HL-60/S4 (cell line): ENCODE measurements around the gene CROT.
"Not testable (repeated sequence)": the region's sequence is repeated elsewhere in the genome, so short reads cannot be mapped to it uniquely, and the experiment has no call there.

ENCODE experiments used
- in situ Hi-C: fragments of 300-500 bp; cut with MboI; formaldehyde crosslinking; loops from 2 replicates; pipeline ENCODE4 v1.14.3; 2022; ENCODE audit warnings: low sequenced_read_pairs

Gene CROT

DNA sequence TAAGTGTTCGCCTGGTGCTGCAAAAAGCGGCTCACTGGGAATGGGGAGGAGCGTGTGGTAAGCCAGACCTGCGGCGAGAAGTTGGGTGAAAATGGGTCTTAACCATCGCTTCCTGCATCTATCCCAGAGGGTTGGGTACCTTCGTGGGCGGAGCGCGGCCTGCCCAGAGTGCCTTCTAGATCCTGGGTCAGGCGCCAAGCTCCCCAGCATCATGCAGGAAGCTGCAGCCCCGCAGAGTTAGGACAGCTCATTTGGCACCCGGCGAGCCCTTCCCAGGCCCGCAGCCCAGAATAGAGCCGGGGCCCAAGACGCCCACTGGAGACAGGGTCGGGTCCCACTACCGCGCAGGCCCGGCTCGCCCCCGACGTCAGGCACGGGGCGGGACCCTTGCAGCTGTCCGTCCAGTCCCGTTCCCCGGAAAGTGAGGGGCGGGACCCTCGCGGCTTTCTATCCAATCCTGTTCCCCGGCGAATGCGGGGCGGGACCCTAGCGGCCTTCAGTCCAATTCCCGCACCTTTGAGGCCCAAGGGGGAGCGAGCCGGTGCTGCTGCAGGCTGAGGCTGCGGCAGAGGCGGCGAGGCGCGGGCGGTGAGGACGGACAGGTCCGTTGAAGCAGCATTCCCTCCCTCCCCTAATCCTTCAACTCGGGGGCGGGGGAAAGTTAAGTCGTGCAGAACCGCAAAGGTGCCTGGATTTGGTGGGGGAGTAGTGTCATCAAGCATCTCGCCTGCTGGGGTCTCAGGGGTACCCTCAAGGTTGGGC, at the start of gene CROT:
Gene CROT (plus strand): TSS at position 499 of the 762 bp plus-strand sequence. CDS start 3,405 bp downstream, outside the sequence.
- in situ Hi-C loops, result no loop called here

GRCh38 chr7:87300756-87301155, 44.7 kb upstream of the CROT start:
- in situ Hi-C loops, result no loop called here

DNA sequence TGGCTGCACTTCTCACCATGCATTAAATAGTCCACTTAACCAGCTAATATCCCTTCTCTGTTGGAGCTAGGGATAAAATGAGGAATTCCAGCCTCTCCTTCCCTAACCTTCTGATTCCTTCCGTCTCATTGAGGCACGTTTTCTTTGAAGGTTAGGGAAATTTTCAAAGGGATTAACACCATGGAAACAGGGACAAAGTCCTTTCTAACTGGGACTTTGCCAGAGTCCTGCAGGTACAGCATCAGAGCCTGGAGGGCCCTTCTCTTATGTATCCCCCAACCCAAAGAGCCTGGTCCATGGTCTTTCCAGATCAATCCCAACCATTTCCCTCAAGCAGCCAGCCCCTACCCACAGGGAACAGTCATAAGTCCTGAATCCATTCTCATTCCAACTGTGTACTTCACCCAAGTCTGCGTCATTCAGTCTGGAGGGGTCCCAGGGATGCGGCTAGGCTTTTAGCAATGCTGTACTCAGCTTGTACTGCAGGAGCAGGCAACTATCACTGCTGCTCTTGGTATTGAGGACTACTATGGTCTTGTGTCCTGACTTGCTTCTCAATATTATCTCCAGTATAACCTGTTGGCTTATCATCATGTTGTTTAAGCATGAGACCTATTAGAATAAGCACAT, 34.6 kb upstream of the CROT start:
- in situ Hi-C loops, result no loop called here

GRCh38 chr7:87312215-87312865, 33.1 kb upstream of the CROT start:
- in situ Hi-C loops, result no loop called here

DNA sequence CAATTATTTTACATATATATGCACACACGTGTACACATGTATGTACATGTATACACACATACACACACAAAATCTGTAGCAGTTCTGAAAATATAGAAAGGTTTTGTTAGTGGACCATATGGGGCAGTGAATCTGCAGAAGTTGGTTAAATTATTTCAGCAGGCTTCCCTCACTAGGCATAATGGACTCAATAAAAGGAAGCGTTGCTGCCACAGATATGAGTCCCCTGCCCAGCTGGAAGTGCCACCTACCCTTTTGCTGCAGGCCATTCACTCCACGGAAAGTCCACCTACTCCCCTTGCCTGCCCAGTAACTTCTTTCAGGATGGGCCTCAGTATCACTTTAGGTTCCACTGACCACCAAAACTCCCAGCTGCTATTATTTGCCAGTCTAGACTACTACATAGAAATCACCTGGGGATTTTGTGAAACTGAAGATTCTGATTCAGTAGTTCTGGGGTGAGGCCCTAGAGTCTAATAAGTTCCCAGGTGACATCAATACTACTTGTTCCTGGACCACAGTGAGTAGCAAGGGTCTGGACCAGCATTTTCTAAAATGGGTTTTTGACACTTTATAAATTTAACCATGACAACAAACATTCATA, 29.3 kb upstream of the CROT start:
- in situ Hi-C loops, result no loop called here

GRCh38 chr7:87316846-87317552, 28.5 kb upstream of the CROT start:
- in situ Hi-C loops, result no loop called here

- in situ Hi-C loops, result no loop called here
Observed at GRCh38 chr7:87317691-87318245, 27.7 kb upstream of the CROT start.

GRCh38 chr7:87318741-87319140, 26.7 kb upstream of the CROT start:
- in situ Hi-C loops, result no loop called here

- in situ Hi-C loops, result not testable (repeated sequence)
Observed at GRCh38 chr7:87319154-87319581, 26.3 kb upstream of the CROT start.

DNA sequence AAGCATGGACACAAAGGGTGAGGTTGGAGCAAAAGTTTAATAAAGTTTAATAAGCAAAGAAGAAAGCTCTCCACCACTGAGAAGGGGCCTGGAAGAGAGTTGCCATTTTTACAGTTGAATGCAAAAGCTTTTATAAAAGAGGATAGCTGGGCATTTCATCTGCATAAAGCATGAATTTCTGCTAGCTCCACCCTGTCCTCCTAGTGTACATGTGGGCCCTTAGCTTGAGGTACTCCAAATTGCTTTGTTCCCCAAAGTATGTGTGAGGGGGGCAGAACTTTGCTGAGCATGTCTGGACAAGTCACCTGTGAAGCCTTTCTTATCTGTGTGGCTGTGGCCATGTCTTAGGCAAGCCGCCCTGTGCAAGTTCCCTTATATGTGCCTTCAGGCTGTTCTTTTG, 22.6 kb upstream of the CROT start:
- in situ Hi-C loops, result no loop called here

DNA sequence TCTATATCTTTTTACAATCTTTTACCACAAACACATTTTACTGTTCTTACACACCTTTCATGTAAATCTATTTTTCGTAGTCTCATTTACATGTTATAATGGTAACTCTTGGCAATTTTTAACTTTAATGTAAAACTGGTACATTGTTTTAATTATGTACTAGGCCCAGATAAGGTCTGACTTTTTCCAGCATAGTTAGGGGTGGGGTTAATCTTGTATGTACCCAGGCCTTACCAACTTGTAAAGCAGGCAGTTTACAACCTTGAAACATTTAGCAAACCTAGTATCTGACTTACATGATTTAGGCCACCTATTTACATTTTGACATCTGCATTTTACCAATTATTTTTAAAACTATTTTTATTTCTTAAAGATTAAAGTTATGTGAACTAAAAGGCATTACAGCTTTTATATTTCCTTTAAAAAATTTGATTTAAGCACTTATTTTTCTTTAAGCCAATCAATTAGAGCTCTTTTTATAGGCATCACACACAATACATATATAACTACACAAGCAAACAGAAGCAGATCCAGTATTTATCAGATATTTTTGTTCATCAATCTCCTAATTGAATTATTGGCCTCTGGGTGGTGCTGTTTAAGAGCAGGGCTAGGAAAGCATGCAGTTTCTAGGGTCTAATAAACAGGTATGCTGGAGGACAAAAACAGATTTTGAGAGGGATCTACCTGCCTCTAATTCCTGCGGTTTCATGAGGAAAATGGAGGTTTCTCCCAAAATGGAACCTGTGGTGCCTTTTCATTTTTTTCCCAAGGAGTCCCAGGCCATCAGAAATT, 19.7 kb upstream of the CROT start:
- in situ Hi-C loops, result no loop called here

- in situ Hi-C loops, result no loop called here
Observed at GRCh38 chr7:87328281-87328680, 17.2 kb upstream of the CROT start.

GRCh38 chr7:87330316-87330715, 15.1 kb upstream of the CROT start:
- in situ Hi-C loops, result no loop called here

DNA sequence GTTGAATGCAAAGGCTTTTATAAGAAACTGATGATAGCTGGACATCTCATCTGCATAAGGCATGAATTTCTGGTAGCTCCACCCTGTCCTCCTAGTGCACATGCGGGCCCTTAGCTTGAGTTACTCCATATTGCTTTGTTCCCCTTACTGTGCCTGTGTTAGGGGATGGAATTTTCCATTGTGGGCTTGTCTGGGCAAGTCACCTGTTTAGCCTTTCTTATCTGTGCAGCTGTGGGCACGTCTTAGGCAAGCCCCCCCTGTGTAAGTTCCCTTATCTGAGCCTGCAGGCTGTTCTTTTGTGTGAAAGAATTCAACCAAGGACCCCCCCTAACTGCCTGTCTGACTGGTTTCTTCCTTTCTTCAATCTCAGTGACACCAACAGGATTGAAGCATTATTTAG, 14.5 kb upstream of the CROT start:
- in situ Hi-C loops, result no loop called here

GRCh38 chr7:87331687-87332252, 13.7 kb upstream of the CROT start:
- in situ Hi-C loops, result no loop called here

GRCh38 chr7:87332321-87332720, 13.1 kb upstream of the CROT start:
- in situ Hi-C loops, result no loop called here

GRCh38 chr7:87336136-87336535, 9.3 kb upstream of the CROT start:
- in situ Hi-C loops, result no loop called here

GRCh38 chr7:87337331-87337730, 8.1 kb upstream of the CROT start:
- in situ Hi-C loops, result no loop called here

- in situ Hi-C loops, result no loop called here
Observed at GRCh38 chr7:87339373-87339897, 6.0 kb upstream of the CROT start.
